Adrenal gland (tissue), 5 donors: ENCODE measurements around the gene ACAN.

ENCODE experiments used
- POLR2A ChIP-seq, 2 donors: fragments of 450-650 bp; IDR thresholded peaks; one replicate each; pipeline ENCODE4 v1.6.1; 2017; ENCODE audit warnings: antibody characterized with exemption in 2 of 2, mild to moderate bottlenecking in 2 of 2, moderate library complexity in 1 of 2
- TF ChIP-seq, protein P1 (sequence below), 6 experiments: fragments of 450-650 bp in 4 of 6; fragments of 200-600 bp in 2 of 6; sonication (generic) in 1 of 6; IDR thresholded peaks; 1 replicate in 5 of 6; 2 replicates in 1 of 6; pipeline versions ENCODE4 v1.5.1 to v1.8.0; 2016 to 2021; ENCODE audit warnings: antibody characterized with exemption in 6 of 6, mild to moderate bottlenecking in 2 of 6, moderate library complexity in 1 of 6
- donor health status: DM: no; HTN: no; CAD: no.

DNA sequence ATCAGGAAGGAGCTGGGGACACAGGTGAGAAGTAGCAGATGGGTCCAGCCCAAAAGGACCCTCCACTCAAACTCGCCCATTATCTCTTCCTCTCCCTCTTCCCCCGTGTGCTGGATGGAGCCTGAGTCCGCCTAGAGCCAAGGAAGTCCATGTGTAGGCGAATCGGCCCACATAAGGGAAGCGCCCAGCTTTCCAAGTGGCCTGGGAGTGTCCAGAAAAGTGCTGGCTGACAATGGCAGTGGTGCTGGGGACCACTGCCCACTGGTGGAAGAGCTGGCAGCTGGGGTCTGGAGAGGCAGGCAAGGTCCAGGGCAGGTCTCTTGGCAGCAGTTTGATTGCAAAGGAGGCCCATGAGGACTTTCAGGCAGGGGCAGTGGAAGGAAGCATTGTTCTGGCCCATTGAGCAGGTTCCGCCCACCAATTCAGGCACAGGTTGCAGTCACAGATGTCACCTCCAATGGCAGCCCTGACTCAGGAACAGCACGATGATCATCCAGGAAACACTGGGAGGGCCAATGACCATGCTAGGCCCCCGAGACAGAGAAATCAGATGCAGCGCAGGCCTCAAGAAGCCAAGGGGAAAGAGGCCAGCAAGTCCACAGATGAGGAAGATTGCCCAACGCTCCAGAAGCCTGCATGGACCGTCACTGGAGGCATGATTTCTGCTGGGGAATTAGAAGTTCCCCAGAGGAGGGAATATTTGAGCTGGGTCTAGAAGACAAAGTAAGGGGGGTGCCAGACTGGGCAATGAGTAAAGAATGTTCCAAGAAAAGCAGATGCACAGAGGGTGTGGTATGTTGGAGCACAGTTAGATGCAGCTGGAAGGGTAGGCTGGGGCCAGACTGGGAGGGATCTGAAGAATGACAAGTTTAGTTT, 107.0 kb downstream of the ACAN start:
- TF ChIP-seq, protein P1, sequence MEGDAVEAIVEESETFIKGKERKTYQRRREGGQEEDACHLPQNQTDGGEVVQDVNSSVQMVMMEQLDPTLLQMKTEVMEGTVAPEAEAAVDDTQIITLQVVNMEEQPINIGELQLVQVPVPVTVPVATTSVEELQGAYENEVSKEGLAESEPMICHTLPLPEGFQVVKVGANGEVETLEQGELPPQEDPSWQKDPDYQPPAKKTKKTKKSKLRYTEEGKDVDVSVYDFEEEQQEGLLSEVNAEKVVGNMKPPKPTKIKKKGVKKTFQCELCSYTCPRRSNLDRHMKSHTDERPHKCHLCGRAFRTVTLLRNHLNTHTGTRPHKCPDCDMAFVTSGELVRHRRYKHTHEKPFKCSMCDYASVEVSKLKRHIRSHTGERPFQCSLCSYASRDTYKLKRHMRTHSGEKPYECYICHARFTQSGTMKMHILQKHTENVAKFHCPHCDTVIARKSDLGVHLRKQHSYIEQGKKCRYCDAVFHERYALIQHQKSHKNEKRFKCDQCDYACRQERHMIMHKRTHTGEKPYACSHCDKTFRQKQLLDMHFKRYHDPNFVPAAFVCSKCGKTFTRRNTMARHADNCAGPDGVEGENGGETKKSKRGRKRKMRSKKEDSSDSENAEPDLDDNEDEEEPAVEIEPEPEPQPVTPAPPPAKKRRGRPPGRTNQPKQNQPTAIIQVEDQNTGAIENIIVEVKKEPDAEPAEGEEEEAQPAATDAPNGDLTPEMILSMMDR (IDR thresholded peaks at IDR 0.05): no peak
- no peak for TF ChIP-seq POLR2A (IDR thresholded peaks at IDR 0.05)
